ENCODE results near the gene SERPINB4. TPM values are rescaled to one million over a fixed set of nuclear protein-coding genes. Genes with fewer than 3 reads are reported as not detected.
"Not testable (repeated sequence)": the region's sequence is repeated elsewhere in the genome, so short reads cannot be mapped to it uniquely, and the experiment has no call there.

The SERPINB4 gene
- total and polyA plus RNA-seq, 2 of the 13 experiments (the other 11 are each of a cell fraction or from before 2014, with no cell fraction given), result not detected

- WGBS (ENCODE audit: low lambda C conversion rate), result 30% methylated on average over 4 of the region's 4 CpGs
- H3K36me3 ChIP-seq (replicated peaks in 1 of 2; ENCODE audit: control insufficient read depth in 1 of 2, insufficient read depth in 2 of 2, low read length in 2 of 2); H3K4me3 ChIP-seq (replicated peaks in 1 of 3; ENCODE audit: insufficient read depth in 1 of 3, low read depth in 2 of 3, low read length in 3 of 3); in situ Hi-C loops (cut with HindIII; ENCODE audit: extremely low pct_ligation_motif_present, low pct_unique_long_range_greater_than_20kb); intact Hi-C loops (cut with micrococcal nuclease; ENCODE audit: unreplicated experiment); CTCF ChIA-PET (ENCODE audit: low intra/inter-chr PET ratio, low total read pairs); BruUV-seq (replicated peaks); DNase-seq (ENCODE audit: low spot score); H3K9ac ChIP-seq (ENCODE audit: insufficient read depth, low read depth, low read length); H3K27me3 ChIP-seq (ENCODE audit: control insufficient read depth in 1 of 2, insufficient read depth in 2 of 2, low read length in 2 of 2); H3K9me3 ChIP-seq (ENCODE audit: low read length); H2AFZ ChIP-seq (ENCODE audit: low read length); POLR2A ChIA-PET; H4K20me1 ChIP-seq (ENCODE audit: insufficient read depth, low read length); H3K4me2 ChIP-seq (ENCODE audit: low read depth, low read length); H3K27ac ChIP-seq (ENCODE audit: extremely low read length, insufficient read depth, low read length); H3K79me2 ChIP-seq (ENCODE audit: insufficient read depth, low read length); ATAC-seq; FAIRE-seq; H3K4me1 ChIP-seq (ENCODE audit: insufficient read depth, low read length): not testable (repeated sequence)
These were observed 1.2 kb downstream of the SERPINB4 start for GRCh38 chr18:63642668-63643356.

GRCh38 chr18:63641157-63641680 is 2.8 kb downstream of the SERPINB4 start:
- in situ Hi-C loops (cut with HindIII; ENCODE audit: extremely low pct_ligation_motif_present, low pct_unique_long_range_greater_than_20kb); H3K27me3 ChIP-seq (ENCODE audit: control insufficient read depth in 1 of 2, insufficient read depth in 2 of 2, low read length in 2 of 2); H3K36me3 ChIP-seq (replicated peaks in 1 of 2; ENCODE audit: control insufficient read depth in 1 of 2, insufficient read depth in 2 of 2, low read length in 2 of 2); DNase-seq (ENCODE audit: low spot score); H4K20me1 ChIP-seq (ENCODE audit: insufficient read depth, low read length); H2AFZ ChIP-seq (ENCODE audit: low read length); H3K79me2 ChIP-seq (ENCODE audit: insufficient read depth, low read length); BruUV-seq (replicated peaks); intact Hi-C loops (cut with micrococcal nuclease; ENCODE audit: unreplicated experiment); H3K4me2 ChIP-seq (ENCODE audit: low read depth, low read length); H3K9me3 ChIP-seq (ENCODE audit: low read length); H3K27ac ChIP-seq (ENCODE audit: extremely low read length, insufficient read depth, low read length); CTCF ChIA-PET (ENCODE audit: low intra/inter-chr PET ratio, low total read pairs); ATAC-seq; H3K4me1 ChIP-seq (ENCODE audit: insufficient read depth, low read length); H3K4me3 ChIP-seq (replicated peaks in 1 of 3; ENCODE audit: insufficient read depth in 1 of 3, low read depth in 2 of 3, low read length in 3 of 3); H3K9ac ChIP-seq (ENCODE audit: insufficient read depth, low read depth, low read length); POLR2A ChIA-PET; FAIRE-seq: not testable (repeated sequence)
- 25% methylated on average over 4 of the region's 4 CpGs for WGBS (ENCODE audit: low lambda C conversion rate)

DNA sequence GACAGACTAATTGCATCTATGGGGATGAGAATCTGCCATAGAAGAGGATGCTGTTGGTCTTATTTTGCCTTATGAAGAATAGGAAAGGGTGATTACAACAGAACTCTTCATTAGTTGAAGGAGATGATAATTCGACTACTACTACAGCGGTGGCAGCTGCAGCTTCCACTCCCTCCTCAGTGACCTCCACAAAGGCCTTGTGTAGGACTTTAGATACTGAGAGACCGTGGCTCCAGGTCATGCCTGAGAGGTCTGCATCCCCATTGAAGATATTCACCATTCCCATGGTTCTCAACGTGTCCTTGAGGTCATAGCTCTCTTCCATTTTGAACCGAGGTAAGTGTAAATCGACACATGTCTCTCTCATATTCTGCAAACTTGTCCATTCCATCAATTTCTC is 6.4 kb downstream of the SERPINB4 start:
- Histone ChIP-seq H3K27ac (ENCODE audit: extremely low read length, insufficient read depth, low read length) (no peak overlapping the region), H3K79me2 (ENCODE audit: insufficient read depth, low read length) (no peaks in the 10 kb centered on the region), H2AFZ (ENCODE audit: low read length) (no peak overlapping the region), H4K20me1 (ENCODE audit: insufficient read depth, low read length) (no peaks in the 10 kb centered on the region), H3K9me3 (ENCODE audit: low read length) (no peaks in the 10 kb centered on the region), H3K4me1 (ENCODE audit: insufficient read depth, low read length) (no peaks in the 10 kb centered on the region), H3K36me3 (replicated peaks in 1 of 2; ENCODE audit: control insufficient read depth in 1 of 2, insufficient read depth in 2 of 2, low read length in 2 of 2) (no peaks in the 10 kb centered on the region), H3K9ac (ENCODE audit: insufficient read depth, low read depth, low read length) (no peak overlapping the region), H3K27me3 (ENCODE audit: control insufficient read depth in 1 of 2, insufficient read depth in 2 of 2, low read length in 2 of 2) (no peaks in the 10 kb centered on the region), H3K4me3 (replicated peaks in 1 of 3; ENCODE audit: insufficient read depth in 1 of 3, low read depth in 2 of 3, low read length in 3 of 3) (no peak overlapping the region), H3K4me2 (ENCODE audit: low read depth, low read length) (no peak overlapping the region)
- WGBS (ENCODE audit: low lambda C conversion rate), result 26% methylated on average over 6 of the region's 6 CpGs
- ChIA-PET POLR2A (no interaction called here), CTCF (ENCODE audit: low intra/inter-chr PET ratio, low total read pairs) (no interaction called here)
- no TSS peak for BruUV-seq (replicated peaks)
- no peak for DNase-seq (ENCODE audit: low spot score)
- TF ChIP-seq SRF (IDR thresholded peaks at IDR 0.05; ENCODE audit: low read depth, low read length) (no peak), SRSF1 (optimal IDR thresholded peaks at IDR 0.05; ENCODE audit: low read depth, low read length) (no peak), MTF2 (CRISPR knock-in tag; IDR thresholded peaks at IDR 0.05; ENCODE audit: borderline replicate concordance) (no peak), ZNF720 (CRISPR knock-in tag; IDR thresholded peaks at IDR 0.05) (no peak)
- in situ Hi-C loops (cut with HindIII; ENCODE audit: extremely low pct_ligation_motif_present, low pct_unique_long_range_greater_than_20kb), result no loop called here
- no peak for ATAC-seq
- FAIRE-seq, result no peak
- intact Hi-C loops (cut with micrococcal nuclease; ENCODE audit: unreplicated experiment), result no loop called here

All from HepG2 (cell line).